Uterus (tissue), 2 donors: ENCODE data around the gene SNX22.

Experiments
- POLR2A ChIP-seq, 2 donors: fragments of 450-650 bp; IDR thresholded peaks; one replicate each; pipeline ENCODE4 v1.6.1; 2016; ENCODE audit warnings: antibody characterized with exemption in 2 of 2, mild to moderate bottlenecking in 1 of 2, moderate library complexity in 1 of 2
- TF ChIP-seq, protein P1 (sequence below), 4 experiments: fragments of 200-600 bp in 2 of 4; fragments of 450-650 bp in 2 of 4; sonication (generic) in 2 of 4; IDR thresholded peaks; one replicate each; pipeline ENCODE4 v1.5.1; 2016 to 2019; ENCODE audit warnings: antibody characterized with exemption in 4 of 4, mild to moderate bottlenecking in 2 of 4, moderate library complexity in 1 of 4

GRCh38 chr15:64143276-64143675 lies 8.3 kb upstream of the SNX22 start:
- TF ChIP-seq, protein P1, sequence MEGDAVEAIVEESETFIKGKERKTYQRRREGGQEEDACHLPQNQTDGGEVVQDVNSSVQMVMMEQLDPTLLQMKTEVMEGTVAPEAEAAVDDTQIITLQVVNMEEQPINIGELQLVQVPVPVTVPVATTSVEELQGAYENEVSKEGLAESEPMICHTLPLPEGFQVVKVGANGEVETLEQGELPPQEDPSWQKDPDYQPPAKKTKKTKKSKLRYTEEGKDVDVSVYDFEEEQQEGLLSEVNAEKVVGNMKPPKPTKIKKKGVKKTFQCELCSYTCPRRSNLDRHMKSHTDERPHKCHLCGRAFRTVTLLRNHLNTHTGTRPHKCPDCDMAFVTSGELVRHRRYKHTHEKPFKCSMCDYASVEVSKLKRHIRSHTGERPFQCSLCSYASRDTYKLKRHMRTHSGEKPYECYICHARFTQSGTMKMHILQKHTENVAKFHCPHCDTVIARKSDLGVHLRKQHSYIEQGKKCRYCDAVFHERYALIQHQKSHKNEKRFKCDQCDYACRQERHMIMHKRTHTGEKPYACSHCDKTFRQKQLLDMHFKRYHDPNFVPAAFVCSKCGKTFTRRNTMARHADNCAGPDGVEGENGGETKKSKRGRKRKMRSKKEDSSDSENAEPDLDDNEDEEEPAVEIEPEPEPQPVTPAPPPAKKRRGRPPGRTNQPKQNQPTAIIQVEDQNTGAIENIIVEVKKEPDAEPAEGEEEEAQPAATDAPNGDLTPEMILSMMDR (IDR thresholded peaks at IDR 0.05) = no peak
- no peak for TF ChIP-seq POLR2A (IDR thresholded peaks at IDR 0.05)
